ENCODE measurements around the gene BAD.

DNA sequence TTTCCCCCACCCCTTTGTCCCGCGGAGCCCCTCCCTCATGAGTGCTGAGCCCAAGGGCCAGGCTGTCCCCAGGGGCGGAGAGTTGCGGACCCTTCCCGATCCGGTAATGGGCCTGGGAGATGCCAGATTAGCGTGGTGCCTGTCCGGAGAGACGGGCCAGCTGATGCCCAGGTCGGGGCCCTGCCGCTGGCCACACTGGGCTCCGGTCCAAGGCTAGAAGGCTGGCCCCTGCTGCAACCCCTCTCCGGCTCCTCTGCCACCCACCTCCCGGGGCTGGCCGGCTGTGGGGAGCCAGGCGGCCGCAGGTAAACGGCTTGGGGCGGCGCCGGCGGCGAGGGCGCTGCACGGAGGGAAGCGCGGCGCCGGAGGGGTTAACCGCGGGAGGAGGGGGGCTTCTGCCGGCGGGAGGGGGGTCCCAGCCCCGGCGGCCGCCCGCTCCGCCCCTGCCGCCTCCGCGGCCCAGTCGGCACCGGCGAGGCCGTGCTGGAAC lies 6.8 kb upstream of the BAD start, which contains the start of gene KCNK4:
- TF ChIP-seq, protein P1, sequence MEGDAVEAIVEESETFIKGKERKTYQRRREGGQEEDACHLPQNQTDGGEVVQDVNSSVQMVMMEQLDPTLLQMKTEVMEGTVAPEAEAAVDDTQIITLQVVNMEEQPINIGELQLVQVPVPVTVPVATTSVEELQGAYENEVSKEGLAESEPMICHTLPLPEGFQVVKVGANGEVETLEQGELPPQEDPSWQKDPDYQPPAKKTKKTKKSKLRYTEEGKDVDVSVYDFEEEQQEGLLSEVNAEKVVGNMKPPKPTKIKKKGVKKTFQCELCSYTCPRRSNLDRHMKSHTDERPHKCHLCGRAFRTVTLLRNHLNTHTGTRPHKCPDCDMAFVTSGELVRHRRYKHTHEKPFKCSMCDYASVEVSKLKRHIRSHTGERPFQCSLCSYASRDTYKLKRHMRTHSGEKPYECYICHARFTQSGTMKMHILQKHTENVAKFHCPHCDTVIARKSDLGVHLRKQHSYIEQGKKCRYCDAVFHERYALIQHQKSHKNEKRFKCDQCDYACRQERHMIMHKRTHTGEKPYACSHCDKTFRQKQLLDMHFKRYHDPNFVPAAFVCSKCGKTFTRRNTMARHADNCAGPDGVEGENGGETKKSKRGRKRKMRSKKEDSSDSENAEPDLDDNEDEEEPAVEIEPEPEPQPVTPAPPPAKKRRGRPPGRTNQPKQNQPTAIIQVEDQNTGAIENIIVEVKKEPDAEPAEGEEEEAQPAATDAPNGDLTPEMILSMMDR (IDR thresholded peaks at IDR 0.05) = no peak
- no peak for TF ChIP-seq POLR2A (IDR thresholded peaks at IDR 0.05)
- TF ChIP-seq POLR2AphosphoS5 (IDR thresholded peaks at IDR 0.05) = no peak
- TF ChIP-seq EP300 (IDR thresholded peaks at IDR 0.05) = no peak

All from stomach (tissue), 4 donors.